ENCODE results near the gene ATF7. TPM values are rescaled to one million over a fixed set of nuclear protein-coding genes. Genes with fewer than 3 reads are reported as not detected.

Gene ATF7
- total RNA-seq, 1 donor from 2014 or later: 12.7 TPM

DNA sequence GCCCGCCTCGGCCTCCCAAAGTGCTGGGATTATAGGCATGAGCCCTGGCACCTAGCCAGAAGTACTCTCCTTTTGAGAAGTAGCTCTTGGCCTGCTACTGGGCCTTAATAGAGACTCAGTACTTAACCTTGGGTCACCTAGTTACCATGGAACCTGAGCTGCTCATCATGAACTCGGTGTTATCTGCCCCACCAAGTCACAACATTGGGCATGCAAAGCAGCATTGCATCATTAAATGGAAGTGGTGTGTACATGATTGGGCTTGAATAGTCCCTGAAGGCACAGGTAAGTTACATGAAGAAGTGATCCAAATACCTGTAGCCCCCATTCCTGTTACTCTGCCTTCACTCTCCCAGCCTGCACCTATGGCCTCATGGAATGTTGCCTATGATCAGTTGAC is 18.0 kb upstream of the ATF7 start:
- H3K27me3 ChIP-seq: no peaks in the 10 kb centered on the region
- no peak overlapping the region for H3K27ac ChIP-seq
- no peaks in the 10 kb centered on the region for H3K4me1 ChIP-seq
- H2AFZ ChIP-seq (replicated peaks): no peak overlapping the region
- no peaks in the 10 kb centered on the region for H4K20me1 ChIP-seq (ENCODE audit: low read depth)
- Mint-ChIP-seq H3K4me3 (no peak overlapping the region), H3K9me3 (no peaks in the 10 kb centered on the region), H3K27ac (no peak overlapping the region), H3K27me3 (ENCODE audit: insufficient read depth, low read depth) (peaks cover 2% of the 10 kb centered on the region), H3K4me1 (no peaks in the 10 kb centered on the region), H3K36me3 (no peaks in the 10 kb centered on the region)
- H3K79me2 ChIP-seq (ENCODE audit: low read depth): no peaks in the 10 kb centered on the region
- no peak for DNase-seq (ENCODE audit: low spot score)
- TF ChIP-seq, protein P1, sequence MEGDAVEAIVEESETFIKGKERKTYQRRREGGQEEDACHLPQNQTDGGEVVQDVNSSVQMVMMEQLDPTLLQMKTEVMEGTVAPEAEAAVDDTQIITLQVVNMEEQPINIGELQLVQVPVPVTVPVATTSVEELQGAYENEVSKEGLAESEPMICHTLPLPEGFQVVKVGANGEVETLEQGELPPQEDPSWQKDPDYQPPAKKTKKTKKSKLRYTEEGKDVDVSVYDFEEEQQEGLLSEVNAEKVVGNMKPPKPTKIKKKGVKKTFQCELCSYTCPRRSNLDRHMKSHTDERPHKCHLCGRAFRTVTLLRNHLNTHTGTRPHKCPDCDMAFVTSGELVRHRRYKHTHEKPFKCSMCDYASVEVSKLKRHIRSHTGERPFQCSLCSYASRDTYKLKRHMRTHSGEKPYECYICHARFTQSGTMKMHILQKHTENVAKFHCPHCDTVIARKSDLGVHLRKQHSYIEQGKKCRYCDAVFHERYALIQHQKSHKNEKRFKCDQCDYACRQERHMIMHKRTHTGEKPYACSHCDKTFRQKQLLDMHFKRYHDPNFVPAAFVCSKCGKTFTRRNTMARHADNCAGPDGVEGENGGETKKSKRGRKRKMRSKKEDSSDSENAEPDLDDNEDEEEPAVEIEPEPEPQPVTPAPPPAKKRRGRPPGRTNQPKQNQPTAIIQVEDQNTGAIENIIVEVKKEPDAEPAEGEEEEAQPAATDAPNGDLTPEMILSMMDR (IDR thresholded peaks at IDR 0.05): no peak
- no peak for TF ChIP-seq EZH2phosphoT487 (IDR thresholded peaks at IDR 0.05)
- no peak for TF ChIP-seq EZH2 (IDR thresholded peaks at IDR 0.05)
- H3K9me3 ChIP-seq (ENCODE audit: low read depth): no peaks in the 10 kb centered on the region
- no peak overlapping the region for H3K9ac ChIP-seq
- no peaks in the 10 kb centered on the region for H3K36me3 ChIP-seq
- H3F3A ChIP-seq (ENCODE audit: low read depth): no peaks in the 10 kb centered on the region
- no peak overlapping the region for H3K4me2 ChIP-seq
- H3K4me3 ChIP-seq: no peak overlapping the region

GRCh38 chr12:53643232-53643979 is 17.2 kb upstream of the ATF7 start:
- no peaks in the 10 kb centered on the region for H3K36me3 ChIP-seq
- peaks cover 2% of the 10 kb centered on the region for H3K27me3 Mint-ChIP-seq (ENCODE audit: insufficient read depth, low read depth)
- H3K4me2 ChIP-seq: no peak overlapping the region
- H3K4me3 Mint-ChIP-seq: no peak overlapping the region
- no peaks in the 10 kb centered on the region for H3K27me3 ChIP-seq
- H3K36me3 Mint-ChIP-seq: no peaks in the 10 kb centered on the region
- no peak overlapping the region for H3K27ac ChIP-seq
- H4K20me1 ChIP-seq (ENCODE audit: low read depth): no peaks in the 10 kb centered on the region
- TF ChIP-seq EZH2 (IDR thresholded peaks at IDR 0.05) (no peak), EZH2phosphoT487 (IDR thresholded peaks at IDR 0.05) (no peak)
- TF ChIP-seq, protein P1 (IDR thresholded peaks at IDR 0.05): no peak
- H3K79me2 ChIP-seq (ENCODE audit: low read depth): no peaks in the 10 kb centered on the region
- no peak overlapping the region for H3K9ac ChIP-seq
- no peak overlapping the region for H2AFZ ChIP-seq (replicated peaks)
- DNase-seq (ENCODE audit: low spot score): no peak
- H3K9me3 Mint-ChIP-seq: no peaks in the 10 kb centered on the region
- no peaks in the 10 kb centered on the region for H3F3A ChIP-seq (ENCODE audit: low read depth)
- no peaks in the 10 kb centered on the region for H3K9me3 ChIP-seq (ENCODE audit: low read depth)
- H3K4me1 ChIP-seq: no peaks in the 10 kb centered on the region
- H3K4me3 ChIP-seq: no peak overlapping the region
- H3K27ac Mint-ChIP-seq: no peak overlapping the region
- no peaks in the 10 kb centered on the region for H3K4me1 Mint-ChIP-seq

- H2AFZ ChIP-seq (replicated peaks): no peak overlapping the region
- no peaks in the 10 kb centered on the region for H3K4me1 ChIP-seq
- H3F3A ChIP-seq (ENCODE audit: low read depth): no peaks in the 10 kb centered on the region
- no peaks in the 10 kb centered on the region for H3K9me3 ChIP-seq (ENCODE audit: low read depth)
- no peaks in the 10 kb centered on the region for H3K27me3 ChIP-seq
- Mint-ChIP-seq H3K36me3 (no peaks in the 10 kb centered on the region), H3K27me3 (ENCODE audit: insufficient read depth, low read depth) (peaks cover 2% of the 10 kb centered on the region), H3K4me3 (no peak overlapping the region), H3K9me3 (no peaks in the 10 kb centered on the region), H3K27ac (no peak overlapping the region), H3K4me1 (no peaks in the 10 kb centered on the region)
- no peak overlapping the region for H3K27ac ChIP-seq
- TF ChIP-seq EZH2phosphoT487 (IDR thresholded peaks at IDR 0.05) (no peak), EZH2 (IDR thresholded peaks at IDR 0.05) (no peak)
- TF ChIP-seq, protein P1 (IDR thresholded peaks at IDR 0.05): no peak
- H3K36me3 ChIP-seq: no peaks in the 10 kb centered on the region
- H3K79me2 ChIP-seq (ENCODE audit: low read depth): no peaks in the 10 kb centered on the region
- DNase-seq (ENCODE audit: low spot score): no peak
- H3K9ac ChIP-seq: no peak overlapping the region
- no peak overlapping the region for H3K4me2 ChIP-seq
- no peaks in the 10 kb centered on the region for H4K20me1 ChIP-seq (ENCODE audit: low read depth)
- no peak overlapping the region for H3K4me3 ChIP-seq
Measured at GRCh38 chr12:53638057-53638456, 11.9 kb upstream of the ATF7 start.

Data from neural progenitor cell (in vitro differentiated cells).